Vagina (tissue), 2 donors: ENCODE results near the gene NACC2.

Experiments used
- POLR2A ChIP-seq, 2 donors: fragments of 450-650 bp; IDR thresholded peaks; one replicate each; pipeline ENCODE4 v1.6.1; 2017; ENCODE audit warnings: antibody characterized with exemption in 2 of 2, mild to moderate bottlenecking in 2 of 2, moderate library complexity in 2 of 2
- POLR2AphosphoS5 ChIP-seq, 2 donors: sonication (generic); formaldehyde crosslinking; IDR thresholded peaks; one replicate each; pipeline ENCODE4 v1.9.0; 2017; ENCODE audit warnings: antibody characterized with exemption in 2 of 2, mild to moderate bottlenecking in 2 of 2, low read depth in 1 of 2; ENCODE audit not compliant: insufficient read depth in 1 of 2

- TF ChIP-seq POLR2A (IDR thresholded peaks at IDR 0.05): no peak
- TF ChIP-seq POLR2AphosphoS5 (IDR thresholded peaks at IDR 0.05; ENCODE audit: insufficient read depth in 1 of 2, low read depth in 1 of 2): no peak
Measured at GRCh38 chr9:136078024-136078423, 17.1 kb downstream of the NACC2 start.
